IgD-negative memory B cell (primary cell): ENCODE measurements around the gene DNAH1. TPM values are rescaled to one million over a fixed set of nuclear protein-coding genes. Genes with fewer than 3 reads are reported as not detected.
A peak's percentile ranks its signal among the peaks of the same experiment; 100 is the strongest.
"Not testable (repeated sequence)": the region's sequence is repeated elsewhere in the genome, so short reads cannot be mapped to it uniquely, and the experiment has no call there.

Experiments
- H3K27ac Mint-ChIP-seq, 3 donors: one replicate each; pipeline ENCODE4 v1.8.0; 2020 to 2022; ENCODE audit warnings: mild to moderate bottlenecking in 3 of 3, mixed read lengths in 3 of 3, moderate library complexity in 1 of 3
- H3K27me3 Mint-ChIP-seq: one replicate; pipeline ENCODE4 v1.8.0; 2021; ENCODE audit warnings: mixed read lengths
- H3K36me3 Mint-ChIP-seq: one replicate; pipeline ENCODE4 v1.8.0; 2020; ENCODE audit warnings: mild to moderate bottlenecking, mixed read lengths
- H3K4me1 Mint-ChIP-seq, 3 donors: one replicate each; pipeline ENCODE4 v1.8.0; 2020 to 2022; ENCODE audit warnings: mixed read lengths in 3 of 3, mild to moderate bottlenecking in 1 of 3
- H3K4me3 Mint-ChIP-seq, 4 donors: one replicate each; pipeline ENCODE4 v1.8.0; 2020 to 2022; ENCODE audit warnings: mild to moderate bottlenecking in 4 of 4, mixed read lengths in 4 of 4, moderate library complexity in 3 of 4
- H3K9me3 Mint-ChIP-seq, 3 donors: one replicate each; pipeline ENCODE4 v1.8.0; 2020 to 2021; ENCODE audit warnings: mixed read lengths in 3 of 3, mild to moderate bottlenecking in 1 of 3
- polyA plus RNA-seq: library from polyadenylated mRNA; unstranded; fragments of 300-500 nt; fragmentation: Illumina TruSeq; gene quantifications from one replicate; pipeline ENCODE4 v1.2.3, GENCODE V29; 2021

DNAH1 gene
- polyA plus RNA-seq, 1 donor from 2014 or later = 1.1 TPM

DNA sequence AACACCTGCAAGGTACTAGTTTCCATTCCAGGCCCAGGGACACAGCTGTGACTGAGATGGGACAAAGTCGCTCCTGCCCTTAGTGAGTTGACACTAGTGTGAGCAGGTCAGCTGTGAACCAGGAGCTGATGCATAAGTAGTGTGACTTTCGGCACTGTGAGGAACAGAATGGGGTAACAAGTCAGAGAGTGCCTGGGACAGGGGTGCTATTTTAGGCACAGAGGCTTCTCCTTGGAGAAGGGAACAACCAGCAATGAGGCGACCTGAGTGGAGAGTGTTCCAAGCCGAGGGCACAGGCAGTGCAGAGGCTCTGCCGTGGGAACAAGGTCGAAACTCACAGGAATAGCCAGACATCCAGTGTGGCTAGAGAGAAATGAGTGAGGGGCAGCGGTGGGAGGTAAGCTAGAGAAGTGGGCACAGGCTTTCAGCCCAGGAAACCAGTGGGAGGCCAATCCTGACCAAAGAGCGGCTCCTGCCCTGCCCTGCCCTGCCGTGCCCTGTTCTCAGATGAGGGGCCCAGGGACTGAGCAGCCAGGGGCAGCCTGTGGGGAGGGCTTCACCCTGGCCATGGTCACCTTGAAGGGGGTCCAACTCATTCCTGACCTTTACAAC lies 14.2 kb downstream of the DNAH1 start:
- no peak overlapping the region for H3K27ac Mint-ChIP-seq
- no peaks in the 10 kb centered on the region for H3K36me3 Mint-ChIP-seq
- no peaks in the 10 kb centered on the region for H3K27me3 Mint-ChIP-seq
- H3K4me1 Mint-ChIP-seq = no peaks in the 10 kb centered on the region
- no peak overlapping the region for H3K4me3 Mint-ChIP-seq
- no peaks in the 10 kb centered on the region for H3K9me3 Mint-ChIP-seq

DNA sequence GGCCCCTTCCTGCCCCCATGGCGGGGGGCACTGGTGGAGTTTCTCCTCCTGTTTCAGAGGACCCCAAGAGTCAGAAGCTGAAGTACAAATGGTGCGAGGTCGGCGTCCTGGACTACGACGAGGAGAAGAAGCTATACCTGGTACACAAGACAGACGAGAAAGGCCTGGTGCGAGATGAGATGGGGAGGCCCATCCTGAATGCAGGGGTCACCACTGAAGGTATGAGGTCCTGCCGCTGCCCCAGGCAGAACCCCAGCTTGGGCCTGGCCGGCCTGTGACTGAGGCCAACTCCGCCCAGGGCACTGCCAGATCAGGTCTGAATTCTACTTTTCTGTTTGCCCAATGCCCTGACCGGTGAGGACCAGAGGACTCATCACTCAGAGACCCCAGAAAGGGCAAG lies 15.0 kb downstream of the DNAH1 start:
- no peak overlapping the region for H3K4me3 Mint-ChIP-seq
- H3K4me1 Mint-ChIP-seq = no peaks in the 10 kb centered on the region
- H3K36me3 Mint-ChIP-seq = no peaks in the 10 kb centered on the region
- no peaks in the 10 kb centered on the region for H3K27me3 Mint-ChIP-seq
- H3K9me3 Mint-ChIP-seq = no peaks in the 10 kb centered on the region
- no peak overlapping the region for H3K27ac Mint-ChIP-seq

DNA sequence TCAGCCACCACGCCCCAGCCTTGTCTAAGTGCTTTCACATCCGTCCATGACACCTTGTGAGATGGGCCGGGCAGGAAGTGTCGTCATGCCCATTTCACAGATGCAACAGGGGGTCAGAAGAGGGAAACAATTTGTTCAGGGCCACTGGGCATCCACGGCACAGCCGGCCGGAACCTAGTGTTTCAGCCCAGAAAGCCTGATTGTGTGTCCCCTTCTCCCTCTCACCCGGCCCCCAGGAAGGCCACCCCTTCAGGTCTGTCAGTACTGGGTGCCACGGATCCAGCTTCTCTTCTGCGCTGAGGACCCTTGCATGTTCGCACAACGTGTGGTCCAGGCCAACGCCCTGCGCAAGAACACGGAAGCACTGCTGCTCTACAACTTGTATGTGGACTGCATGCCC lies 15.8 kb downstream of the DNAH1 start:
- H3K4me1 Mint-ChIP-seq = no peaks in the 10 kb centered on the region
- no peaks in the 10 kb centered on the region for H3K27me3 Mint-ChIP-seq
- peak overlapping the region in 1 of 4 donors; percentile 54 for H3K4me3 Mint-ChIP-seq
- H3K27ac Mint-ChIP-seq = no peak overlapping the region
- H3K36me3 Mint-ChIP-seq = no peaks in the 10 kb centered on the region
- no peaks in the 10 kb centered on the region for H3K9me3 Mint-ChIP-seq

DNA sequence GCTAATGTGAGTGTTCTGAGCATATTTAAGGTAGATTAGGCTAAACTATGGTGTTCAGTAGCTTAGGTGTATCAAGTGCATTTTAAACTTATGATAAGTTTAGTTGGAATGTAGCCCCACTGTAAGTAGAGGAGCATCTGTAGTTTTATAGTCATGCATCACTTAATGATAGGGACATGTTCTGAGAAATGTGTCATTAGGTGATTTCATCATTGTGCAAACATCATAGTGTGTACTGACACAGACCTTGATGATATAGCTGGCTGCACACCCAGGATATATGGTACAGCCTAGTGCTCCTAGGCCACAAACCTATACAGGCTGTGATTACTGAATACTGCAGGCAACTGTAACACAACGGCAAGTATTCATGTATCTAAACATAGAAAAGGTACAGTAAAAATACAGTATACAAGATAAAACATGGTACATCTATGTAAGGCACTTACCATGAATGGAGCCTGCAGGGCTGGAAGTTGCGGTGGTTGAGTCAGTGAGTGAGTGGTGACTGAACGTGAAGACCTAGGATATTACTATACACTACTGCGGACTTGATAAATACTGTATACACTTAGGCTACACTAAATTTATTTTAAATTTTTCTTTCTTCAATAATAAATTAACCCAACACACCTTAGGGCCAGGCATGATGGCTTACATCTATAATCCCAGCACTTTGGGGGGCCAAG lies 17.9 kb downstream of the DNAH1 start:
- H3K27ac Mint-ChIP-seq = no peak overlapping the region
- H3K4me3 Mint-ChIP-seq = no peak overlapping the region
- no peaks in the 10 kb centered on the region for H3K36me3 Mint-ChIP-seq
- no peaks in the 10 kb centered on the region for H3K27me3 Mint-ChIP-seq
- peaks cover 0 to 2% (median 0%) of the 10 kb centered on the region in 3 donors for H3K4me1 Mint-ChIP-seq
- no peaks in the 10 kb centered on the region for H3K9me3 Mint-ChIP-seq

DNA sequence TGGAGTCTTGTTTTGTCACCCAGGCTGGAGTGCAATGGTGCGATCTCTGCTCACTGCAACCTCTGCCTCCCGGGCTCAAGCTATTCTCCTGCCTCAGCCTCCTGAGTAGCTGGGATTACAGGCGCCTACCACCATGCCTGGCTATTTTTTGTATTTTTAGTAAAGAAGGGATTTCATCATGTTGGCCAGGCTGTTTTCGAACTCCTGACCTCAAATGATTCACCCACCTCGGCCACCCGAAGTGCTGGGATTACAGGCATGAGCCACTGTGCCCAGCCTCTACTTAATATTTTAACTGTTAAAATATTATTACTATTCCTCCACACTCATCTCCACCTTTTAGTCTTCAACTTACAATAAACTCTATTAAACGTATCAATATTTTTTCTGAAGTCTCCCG lies 22.0 kb downstream of the DNAH1 start:
- not testable (repeated sequence) for H3K4me3 Mint-ChIP-seq, H3K9me3 Mint-ChIP-seq, H3K27me3 Mint-ChIP-seq, H3K4me1 Mint-ChIP-seq, H3K36me3 Mint-ChIP-seq, H3K27ac Mint-ChIP-seq

DNA sequence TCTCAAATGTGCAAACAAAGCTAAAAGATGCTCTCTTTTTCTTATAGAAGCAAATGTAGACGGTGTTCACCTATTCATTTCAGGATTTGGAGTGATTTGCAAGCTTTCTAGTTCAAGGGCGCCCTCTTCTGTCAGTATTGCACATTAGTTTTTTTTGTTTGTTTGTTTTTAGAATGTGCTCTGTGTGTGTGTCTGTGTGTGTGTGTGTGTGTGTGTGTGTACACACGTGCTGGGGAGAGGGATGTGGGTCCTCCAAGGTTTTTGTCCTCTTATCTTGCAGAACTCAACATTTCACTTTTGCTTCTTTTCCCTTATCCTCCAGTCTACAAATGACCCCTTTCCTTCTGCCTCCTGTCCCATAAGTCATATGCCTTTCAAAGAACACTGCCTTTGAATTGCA lies 23.5 kb downstream of the DNAH1 start:
- Mint-ChIP-seq H3K36me3 (peaks cover 6% of the 10 kb centered on the region), H3K27ac (peak overlapping the region in 1 of 3 donors; percentile 10), H3K27me3 (no peaks in the 10 kb centered on the region), H3K4me3 (peak overlapping the region in 1 of 4 donors; percentile 21), H3K9me3 (no peaks in the 10 kb centered on the region), H3K4me1 (peaks cover 5 to 6% (median 6%) of the 10 kb centered on the region in 3 donors)

DNA sequence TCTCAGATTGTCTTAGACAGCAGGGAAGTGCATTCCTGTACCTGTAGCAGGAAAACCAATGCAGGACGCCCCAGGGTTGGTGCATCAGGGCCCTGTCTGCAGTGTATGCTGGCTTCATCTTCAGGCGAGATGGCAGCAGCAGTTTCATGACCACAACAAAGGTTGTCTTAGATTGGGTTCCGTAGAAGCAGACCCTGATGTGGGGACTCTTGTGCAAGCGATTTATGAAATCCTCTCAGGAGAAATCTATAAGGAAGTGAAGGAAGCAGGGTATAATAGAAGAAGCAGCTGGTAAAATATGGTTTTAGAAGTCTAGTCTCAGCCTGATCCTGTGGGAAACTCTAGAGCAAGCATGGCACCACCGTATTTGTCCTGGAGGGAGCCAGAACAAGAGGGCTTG lies 25.0 kb downstream of the DNAH1 start:
- Mint-ChIP-seq H3K4me1 (peaks cover 5 to 6% (median 6%) of the 10 kb centered on the region in 3 donors), H3K27me3 (no peaks in the 10 kb centered on the region), H3K27ac (no peak overlapping the region), H3K4me3 (no peak overlapping the region), H3K36me3 (peaks cover 6% of the 10 kb centered on the region), H3K9me3 (no peaks in the 10 kb centered on the region)

DNA sequence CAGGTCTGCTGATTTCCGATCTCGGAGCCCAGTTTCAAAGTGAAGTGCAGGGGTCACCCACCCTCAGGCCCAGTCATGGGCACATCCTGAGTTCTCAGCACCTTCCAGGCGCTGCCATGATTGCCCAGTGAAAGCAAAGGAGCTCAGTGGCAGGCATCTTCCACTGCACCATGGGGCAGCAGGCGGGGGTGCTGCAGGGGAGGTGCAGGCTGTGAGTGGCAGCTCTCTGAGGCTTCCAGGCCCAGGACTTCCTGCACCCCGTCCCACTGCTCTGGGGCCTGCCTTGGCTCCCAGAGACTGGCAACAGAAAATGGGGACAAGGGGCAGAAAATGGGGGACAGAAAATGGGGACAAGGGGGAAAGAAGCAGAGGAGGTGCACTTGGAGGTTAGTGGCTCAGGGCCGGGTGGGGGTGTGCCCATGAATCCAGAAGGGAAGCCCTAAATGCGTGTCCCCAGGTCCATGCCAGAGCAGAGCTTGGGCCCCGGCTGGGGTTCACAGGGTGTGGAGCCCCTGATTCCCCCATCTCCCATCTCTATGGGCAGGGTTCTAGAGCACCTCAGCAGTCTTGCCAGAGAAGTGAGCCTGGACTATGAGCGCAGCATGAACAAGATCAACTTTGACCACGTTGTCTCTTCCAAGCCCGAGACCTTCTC lies 28.0 kb downstream of the DNAH1 start:
- Mint-ChIP-seq H3K4me3 (no peak overlapping the region), H3K27me3 (no peaks in the 10 kb centered on the region), H3K9me3 (no peaks in the 10 kb centered on the region), H3K27ac (peak overlapping the region in 1 of 3 donors; percentile 76), H3K4me1 (peaks cover 4 to 6% (median 5%) of the 10 kb centered on the region in 3 donors), H3K36me3 (peaks cover 9% of the 10 kb centered on the region)

DNA sequence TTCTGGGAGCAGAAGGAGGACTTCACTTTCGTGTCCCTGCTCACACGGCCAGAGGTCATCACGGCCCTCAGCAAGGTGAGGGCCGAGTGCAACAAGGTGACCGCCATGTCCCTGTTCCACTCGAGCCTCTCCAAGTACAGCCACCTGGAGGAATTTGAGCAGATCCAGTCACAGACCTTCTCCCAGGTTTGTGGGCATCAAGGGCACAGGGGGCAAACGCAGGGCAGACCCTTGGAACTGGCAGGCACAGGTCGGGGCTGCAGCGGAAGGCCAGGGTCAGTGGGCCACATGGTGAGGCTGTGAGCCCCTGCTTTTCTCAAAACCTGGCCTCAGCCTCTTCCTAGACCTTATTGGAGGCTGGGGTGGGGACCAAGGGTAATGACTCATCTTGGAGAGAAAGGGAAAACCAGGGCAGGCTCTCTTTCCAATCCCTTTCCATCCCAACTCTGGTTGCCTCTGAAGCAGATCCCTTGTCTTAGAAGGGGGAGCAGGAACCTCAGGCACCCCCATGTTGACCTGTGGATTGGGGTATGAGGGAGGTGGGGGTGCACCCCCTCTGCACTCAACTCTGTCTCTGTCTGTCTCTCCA lies 29.5 kb downstream of the DNAH1 start:
- Mint-ChIP-seq H3K4me3 (no peak overlapping the region), H3K9me3 (no peaks in the 10 kb centered on the region), H3K27ac (peak overlapping the region in 1 of 3 donors; percentile 80), H3K4me1 (peaks cover 0 to 5% (median 0%) of the 10 kb centered on the region in 3 donors), H3K27me3 (no peaks in the 10 kb centered on the region), H3K36me3 (peaks cover 9% of the 10 kb centered on the region)

DNA sequence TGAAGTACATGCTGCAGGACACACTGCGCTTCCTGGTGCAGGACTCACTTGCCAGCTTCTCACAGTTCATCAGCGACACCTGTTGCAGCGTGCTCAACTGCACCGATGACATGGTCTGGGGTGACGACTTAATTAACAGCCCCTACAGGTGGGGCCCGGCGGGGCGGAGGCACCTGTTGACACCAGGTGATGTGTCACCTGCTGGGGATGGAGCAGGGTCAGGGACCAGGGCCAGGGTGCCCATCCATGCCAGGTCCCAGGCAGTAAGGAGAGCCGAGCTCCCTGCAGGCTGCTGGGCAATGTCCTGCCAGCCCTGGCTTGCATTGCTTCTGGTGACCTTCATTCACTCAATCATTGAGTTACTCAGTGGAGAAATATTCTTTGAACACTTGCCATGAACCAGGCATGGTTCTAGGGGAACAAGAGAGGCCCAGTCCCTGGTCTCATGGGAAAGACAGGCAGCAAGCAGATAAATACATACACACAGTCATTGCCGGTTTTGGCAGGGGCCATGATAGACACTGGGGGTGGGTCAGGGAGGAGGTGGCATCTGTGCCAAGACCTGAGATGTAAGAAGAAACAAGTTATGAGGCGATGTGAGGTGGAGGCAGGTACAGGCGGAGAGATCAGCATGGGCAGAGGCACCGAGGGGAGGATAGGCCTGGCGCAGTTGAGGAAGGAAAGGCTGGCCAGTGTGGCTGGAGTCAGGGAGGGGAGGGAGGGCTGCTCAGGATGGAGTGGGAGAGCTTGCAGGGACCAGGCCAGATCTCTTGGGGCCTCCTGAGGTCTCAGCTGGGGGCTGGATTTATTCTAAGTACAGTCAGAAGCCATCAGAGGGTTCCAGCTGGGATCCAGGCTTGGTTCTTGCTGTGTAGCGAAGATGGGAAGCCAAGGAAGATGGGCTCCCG lies 30.8 kb downstream of the DNAH1 start:
- Mint-ChIP-seq H3K9me3 (no peaks in the 10 kb centered on the region), H3K36me3 (peaks cover 9% of the 10 kb centered on the region), H3K4me1 (peaks cover 0 to 5% (median 0%) of the 10 kb centered on the region in 3 donors), H3K27ac (peak overlapping the region in 1 of 3 donors; percentile 53), H3K27me3 (no peaks in the 10 kb centered on the region), H3K4me3 (no peak overlapping the region)

DNA sequence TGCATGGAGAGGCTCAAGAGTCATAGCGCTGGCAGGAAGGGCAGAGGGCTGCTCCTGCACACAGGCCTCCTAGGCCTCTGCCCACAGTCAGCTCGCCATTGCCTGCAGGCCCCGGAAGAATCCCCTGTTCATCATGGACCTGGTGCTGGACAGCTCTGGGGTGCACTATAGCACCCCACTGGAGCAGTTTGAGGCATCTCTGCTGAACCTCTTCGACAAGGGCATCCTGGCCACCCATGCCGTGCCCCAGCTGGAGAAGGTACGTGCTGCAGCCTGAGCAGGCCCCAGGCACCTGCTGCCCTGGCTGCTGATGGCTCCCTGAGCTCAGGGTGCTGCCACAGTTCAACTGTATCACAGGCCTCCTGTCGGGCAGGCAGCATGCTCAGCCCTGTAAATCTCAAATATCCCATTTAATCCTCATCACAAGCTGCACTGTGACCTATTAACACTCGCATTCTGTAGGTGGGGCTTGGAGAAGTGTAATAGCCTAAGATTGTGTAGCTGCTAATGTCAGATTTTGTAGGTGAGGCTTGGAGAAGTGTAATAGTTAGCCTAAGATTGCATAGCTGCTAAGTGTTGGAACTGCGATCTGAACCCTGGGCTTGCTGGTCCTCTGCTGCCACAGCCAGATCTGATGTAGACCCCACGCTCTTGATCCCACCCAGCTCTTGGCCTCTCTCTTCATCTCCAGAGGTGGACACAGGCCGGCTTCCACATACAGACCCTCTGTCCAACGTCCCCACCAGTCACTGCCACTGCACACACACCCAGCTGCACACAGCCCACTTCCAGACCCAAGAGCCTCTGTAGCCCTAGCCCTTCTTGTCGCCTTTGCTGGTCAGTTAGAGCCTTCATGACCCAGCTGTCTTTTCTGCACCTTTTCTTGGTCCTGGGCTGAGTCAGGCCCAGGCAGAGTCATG lies 31.9 kb downstream of the DNAH1 start:
- Mint-ChIP-seq H3K4me3 (no peak overlapping the region), H3K9me3 (no peaks in the 10 kb centered on the region), H3K27ac (peak overlapping the region in 1 of 3 donors; percentile 87), H3K27me3 (no peaks in the 10 kb centered on the region), H3K36me3 (peaks cover 5% of the 10 kb centered on the region), H3K4me1 (no peaks in the 10 kb centered on the region)

DNA sequence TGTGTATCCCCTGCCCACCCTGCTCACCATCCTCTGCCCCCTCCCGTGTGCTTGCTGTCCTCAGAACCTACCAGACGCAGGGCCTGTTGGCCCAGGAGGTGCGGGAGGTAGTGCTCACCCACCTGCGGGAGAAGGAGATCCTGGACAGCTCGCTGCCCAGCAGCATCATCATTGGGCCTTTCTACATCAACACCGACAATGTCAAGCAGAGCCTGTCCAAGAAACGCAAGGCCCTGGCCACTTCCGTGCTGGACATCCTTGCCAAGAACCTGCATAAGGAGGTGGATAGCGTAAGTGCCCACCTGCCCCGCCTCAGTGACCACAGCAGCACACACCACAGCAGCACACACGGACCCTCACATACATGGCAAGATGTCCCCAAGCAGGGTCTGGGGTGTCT lies 33.0 kb downstream of the DNAH1 start:
- Mint-ChIP-seq H3K4me1 (no peaks in the 10 kb centered on the region), H3K4me3 (no peak overlapping the region), H3K27ac (no peak overlapping the region), H3K9me3 (no peaks in the 10 kb centered on the region), H3K27me3 (no peaks in the 10 kb centered on the region), H3K36me3 (peaks cover 4% of the 10 kb centered on the region)

DNA sequence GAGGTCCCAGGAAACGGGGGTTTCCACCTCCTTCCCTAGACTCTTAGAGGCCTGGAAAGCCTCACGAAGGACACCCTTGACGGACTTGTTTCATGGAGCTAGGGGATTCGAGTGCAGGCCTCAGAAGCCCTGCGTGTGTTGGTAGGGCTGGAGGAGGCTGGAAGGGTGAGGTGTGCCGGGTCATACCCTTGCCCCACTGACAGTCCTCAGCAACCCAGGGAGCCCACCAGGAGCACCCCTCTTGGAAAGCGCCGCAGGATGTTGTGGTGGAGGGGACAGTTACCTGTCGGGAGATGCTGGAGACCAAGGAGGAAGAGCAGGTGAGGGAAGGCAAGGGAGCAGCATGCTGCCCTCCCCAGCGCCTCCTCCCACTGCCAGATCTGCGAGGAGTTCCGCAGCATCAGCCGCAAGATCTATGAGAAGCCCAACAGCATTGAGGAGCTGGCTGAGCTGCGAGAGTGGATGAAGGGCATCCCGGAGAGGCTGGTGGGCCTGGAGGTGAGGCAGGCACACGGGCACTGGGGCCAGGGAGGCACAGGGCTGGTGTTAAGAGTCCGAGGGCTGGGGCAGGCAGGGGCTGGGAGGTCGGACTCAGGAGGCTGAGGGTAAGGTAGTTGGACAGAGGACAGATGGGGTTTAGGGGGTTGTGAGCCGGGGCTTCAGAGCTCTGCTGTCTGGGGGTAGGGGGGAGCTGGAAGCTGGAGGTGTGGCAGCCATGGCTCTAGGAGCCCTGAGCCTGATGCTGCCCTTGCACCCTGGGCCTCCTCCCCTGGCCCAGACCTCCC lies 33.7 kb downstream of the DNAH1 start:
- H3K9me3 Mint-ChIP-seq = no peaks in the 10 kb centered on the region
- no peak overlapping the region for H3K4me3 Mint-ChIP-seq
- H3K36me3 Mint-ChIP-seq = peaks cover 6% of the 10 kb centered on the region
- H3K27me3 Mint-ChIP-seq = no peaks in the 10 kb centered on the region
- H3K27ac Mint-ChIP-seq = no peak overlapping the region
- H3K4me1 Mint-ChIP-seq = no peaks in the 10 kb centered on the region
